Duodenal mucosa (tissue), 2 donors: Measurements from ENCODE around the gene TTC31.
"Not testable (repeated sequence)": the region's sequence is repeated elsewhere in the genome, so short reads cannot be mapped to it uniquely, and the experiment has no call there.

ENCODE experiments used
- H3K27ac ChIP-seq: one replicate; pipeline ENCODE4 v1.7.0; 2013; ENCODE audit warnings: low read depth, low read length
- H3K27me3 ChIP-seq, 2 donors: one replicate each; pipeline ENCODE4 v1.7.0; 2013; ENCODE audit warnings: low read length in 2 of 2, control low read depth in 1 of 2; ENCODE audit not compliant: insufficient read depth in 2 of 2, control insufficient read depth in 1 of 2
- H3K36me3 ChIP-seq, 2 donors: one replicate each; pipeline ENCODE4 v1.7.0; 2013; ENCODE audit warnings: low read length in 2 of 2, control low read depth in 1 of 2; ENCODE audit not compliant: insufficient read depth in 2 of 2, control insufficient read depth in 1 of 2
- H3K4me1 ChIP-seq, 2 donors: one replicate each; pipeline ENCODE4 v1.7.0; 2013; ENCODE audit warnings: low read length in 2 of 2, control low read depth in 1 of 2; ENCODE audit not compliant: insufficient read depth in 2 of 2, control insufficient read depth in 1 of 2
- H3K4me3 ChIP-seq, 2 donors: one replicate each; pipeline ENCODE4 v1.7.0; 2013; ENCODE audit warnings: low read length in 2 of 2, low read depth in 1 of 2
- H3K9ac ChIP-seq, 2 donors: one replicate each; pipeline ENCODE4 v1.7.0; 2013; ENCODE audit warnings: low read length in 2 of 2, low read depth in 1 of 2
- H3K9me3 ChIP-seq, 2 donors: one replicate each; pipeline ENCODE4 v1.7.0; 2013; ENCODE audit warnings: low read length in 2 of 2, control low read depth in 1 of 2; ENCODE audit not compliant: control insufficient read depth in 1 of 2

TTC31 gene

DNA sequence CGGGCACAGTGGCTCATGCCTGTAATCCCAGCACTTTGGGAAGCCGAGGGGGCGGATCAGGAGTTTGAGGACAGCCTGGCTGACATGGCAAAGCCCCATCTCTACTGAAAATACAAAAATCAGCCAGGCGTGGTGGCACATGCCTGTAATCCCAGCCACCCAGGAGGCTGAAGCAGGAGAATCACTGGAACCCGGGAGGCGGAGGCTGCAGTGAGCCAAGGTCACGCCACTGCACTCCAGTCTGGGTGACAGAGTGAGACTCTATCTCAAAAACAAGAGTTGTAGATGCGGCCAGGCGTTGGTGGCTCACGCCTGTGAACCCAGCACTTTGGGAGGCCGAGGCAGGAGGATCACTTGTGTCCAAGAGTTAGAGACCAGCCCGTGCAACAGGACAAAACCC is 12.1 kb upstream of the TTC31 start:
- H3K27ac ChIP-seq, H3K9me3 ChIP-seq, H3K9ac ChIP-seq, H3K27me3 ChIP-seq, H3K4me3 ChIP-seq: not testable (repeated sequence)
- Histone ChIP-seq H3K4me1 (peaks cover 13 to 24% of the 10 kb centered on the region in 2 donors), H3K36me3 (peaks cover 14 to 16% of the 10 kb centered on the region in 2 donors)

DNA sequence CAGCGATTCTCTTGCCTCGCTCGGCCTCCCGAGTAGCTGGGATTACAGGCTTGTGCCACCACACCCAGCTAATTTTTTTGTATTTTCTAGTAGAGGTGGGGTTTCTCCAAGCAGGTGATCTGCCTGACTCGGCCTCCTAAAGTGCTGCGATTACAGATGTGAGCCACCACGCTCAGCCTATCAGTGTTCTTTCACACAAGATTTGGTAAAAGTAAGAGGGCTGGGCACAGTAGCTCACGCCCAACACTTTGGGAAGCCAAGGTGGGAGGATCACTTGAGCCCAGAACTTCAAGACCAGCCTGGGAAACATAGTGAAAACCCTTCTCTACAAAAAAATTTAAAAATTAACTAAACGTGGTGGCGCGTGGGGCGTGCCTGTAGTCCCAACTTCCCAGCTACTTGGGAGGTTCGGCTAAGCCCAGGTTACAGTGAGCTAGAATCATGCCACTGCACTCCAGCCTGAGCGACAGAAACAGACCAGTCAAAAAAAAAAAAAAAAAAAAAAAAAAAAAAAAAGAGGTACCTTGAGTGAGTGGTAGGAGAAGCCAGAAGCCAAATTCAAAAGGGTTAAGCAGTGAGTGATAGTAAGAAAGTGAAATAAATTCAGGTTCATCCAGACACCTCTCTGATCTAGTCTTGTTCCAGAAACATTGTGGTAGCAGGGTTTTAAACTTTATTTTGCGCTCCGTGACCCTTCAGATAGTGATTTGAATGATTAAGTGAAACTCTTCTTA is 11.4 kb upstream of the TTC31 start:
- H3K36me3 ChIP-seq: peaks cover 14 to 16% of the 10 kb centered on the region in 2 donors
- H3K9me3 ChIP-seq: no peaks in the 10 kb centered on the region
- peak overlapping the region; percentile 86 for H3K27ac ChIP-seq
- H3K9ac ChIP-seq: peak overlapping the region; percentile 96 to 97
- peak overlapping the region; percentile 93 to 98 for H3K4me3 ChIP-seq
- H3K4me1 ChIP-seq: peaks cover 9 to 24% of the 10 kb centered on the region in 2 donors
- H3K27me3 ChIP-seq: no peaks in the 10 kb centered on the region

DNA sequence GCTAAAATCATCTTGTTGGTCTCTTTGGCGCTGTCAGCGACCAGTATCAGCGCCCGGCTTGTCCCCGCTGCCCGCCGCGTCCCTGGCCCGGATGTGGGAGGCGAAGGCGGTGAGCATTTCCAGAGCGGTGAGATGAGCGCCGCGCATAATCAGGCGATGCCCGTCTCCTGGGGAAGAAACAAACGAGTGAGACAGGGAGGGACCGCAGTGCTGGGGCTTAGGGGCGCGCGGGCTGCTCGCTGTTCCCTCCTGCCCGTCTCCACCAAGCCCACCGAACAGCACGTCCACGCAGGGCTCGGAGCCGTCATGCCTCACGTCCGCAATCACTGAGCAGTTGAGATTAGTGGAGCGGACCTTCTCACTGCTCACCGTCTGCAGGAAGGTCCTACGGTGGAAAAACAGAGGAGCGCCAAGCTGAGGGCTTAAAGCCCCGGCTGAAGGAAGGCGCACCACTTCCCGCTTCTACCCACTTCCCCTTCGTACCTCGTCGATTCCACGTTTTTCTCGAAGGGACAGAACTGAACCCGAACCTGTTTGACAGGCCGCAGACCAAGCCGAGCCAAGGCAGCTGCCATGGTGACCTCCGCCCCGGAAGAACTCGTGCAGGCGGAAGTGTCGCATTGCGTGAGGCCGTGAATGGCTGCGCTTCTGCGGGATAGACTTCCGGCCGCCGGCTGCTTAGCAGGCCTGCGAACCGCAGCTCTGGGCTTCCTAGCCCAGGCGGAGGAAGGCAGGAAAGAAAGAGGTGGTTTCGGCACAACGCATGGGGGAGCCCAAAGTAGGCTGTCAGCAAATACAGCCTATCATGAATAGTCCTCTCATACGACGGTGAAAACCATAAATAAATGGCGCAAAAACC is 10.6 kb upstream of the TTC31 start, which contains the start of gene MRPL53:
Gene MRPL53, minus strand, starts transcription at position 595 of the 859 bp plus-strand sequence. Its CDS starts 20 bp downstream, at position 575.
- H3K27ac ChIP-seq: peak within 1 kb of the TSS; percentile 86
- H3K9me3 ChIP-seq: no peaks in the 10 kb centered on the region
- peaks cover 14 to 19% of the 10 kb centered on the region in 2 donors for H3K36me3 ChIP-seq
- no peaks in the 10 kb centered on the region for H3K27me3 ChIP-seq
- peaks cover 15 to 30% of the 10 kb centered on the region in 2 donors for H3K4me1 ChIP-seq
- H3K4me3 ChIP-seq: peak within 1 kb of the TSS; percentile 93 to 98
- H3K9ac ChIP-seq: peak within 1 kb of the TSS; percentile 96 to 97

DNA sequence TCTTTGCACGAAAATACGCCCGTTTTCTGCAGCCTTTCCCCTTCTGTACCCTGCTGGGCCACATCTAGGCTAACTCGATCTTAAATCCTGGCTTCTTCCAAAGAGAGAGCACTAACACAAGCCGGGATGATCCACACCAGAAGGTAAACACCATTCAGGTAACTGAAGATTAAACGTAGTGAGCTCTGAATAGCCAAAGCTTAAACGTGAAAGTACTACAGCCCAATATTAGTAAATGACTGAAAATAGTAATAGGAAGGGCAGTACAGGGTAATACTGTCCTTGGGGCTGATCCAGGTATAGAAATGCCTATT is 10.0 kb upstream of the TTC31 start:
- Histone ChIP-seq H3K4me3 (peak overlapping the region; percentile 93 to 98), H3K9ac (peak overlapping the region; percentile 96 to 97), H3K4me1 (peaks cover 19 to 33% of the 10 kb centered on the region in 2 donors), H3K27me3 (no peaks in the 10 kb centered on the region), H3K9me3 (no peaks in the 10 kb centered on the region), H3K27ac (peak overlapping the region; percentile 86), H3K36me3 (peaks cover 14 to 23% of the 10 kb centered on the region in 2 donors)

DNA sequence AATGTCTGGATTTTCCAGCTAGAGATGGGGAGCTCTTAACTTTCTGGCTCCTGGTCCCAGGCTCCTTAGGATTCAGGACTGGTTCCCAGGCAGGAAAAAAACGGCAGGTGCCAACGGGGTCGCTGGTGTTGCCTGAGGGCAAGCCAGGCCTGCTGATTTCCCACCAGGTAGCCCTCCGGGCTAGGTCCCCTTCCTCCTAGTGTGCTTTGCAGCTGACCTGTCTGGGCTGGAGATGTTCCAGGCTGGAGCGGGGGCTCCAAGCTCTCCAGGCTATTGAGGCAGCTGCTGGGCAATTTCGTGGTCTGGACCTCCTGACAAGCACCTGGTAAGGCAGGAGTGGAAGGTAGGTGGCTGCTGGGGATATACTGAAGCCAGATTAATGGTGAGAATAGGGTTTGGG is 8.4 kb upstream of the TTC31 start:
- peaks cover 14 to 23% of the 10 kb centered on the region in 2 donors for H3K36me3 ChIP-seq
- H3K4me3 ChIP-seq: no peak overlapping the region
- H3K27me3 ChIP-seq: no peaks in the 10 kb centered on the region
- H3K4me1 ChIP-seq: peaks cover 19 to 33% of the 10 kb centered on the region in 2 donors
- H3K27ac ChIP-seq: no peak overlapping the region
- H3K9me3 ChIP-seq: no peaks in the 10 kb centered on the region
- no peak overlapping the region for H3K9ac ChIP-seq

DNA sequence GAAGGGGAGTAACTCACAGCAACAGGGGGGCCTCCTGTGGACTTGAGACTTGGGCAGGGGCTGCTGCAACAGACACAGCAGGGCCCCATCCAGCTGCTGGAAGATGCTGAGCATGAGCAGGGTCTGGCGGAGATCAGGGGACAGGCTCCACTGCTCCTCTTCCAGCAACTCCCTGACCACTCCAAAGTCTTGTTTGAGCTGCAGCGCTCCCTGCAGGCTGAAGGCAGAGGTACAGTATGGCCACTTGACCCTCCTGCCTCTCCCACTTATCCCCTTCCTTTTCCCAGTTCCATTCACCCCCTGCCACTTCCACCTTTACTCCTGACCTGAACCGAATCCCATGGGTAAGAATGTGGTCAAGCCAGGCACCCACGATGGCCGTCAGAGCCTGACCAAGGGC is 8.0 kb upstream of the TTC31 start:
- H3K4me3 ChIP-seq: no peak overlapping the region
- no peak overlapping the region for H3K27ac ChIP-seq
- H3K9ac ChIP-seq: no peak overlapping the region
- H3K36me3 ChIP-seq: peaks cover 14 to 23% of the 10 kb centered on the region in 2 donors
- peaks cover 21 to 36% of the 10 kb centered on the region in 2 donors for H3K4me1 ChIP-seq
- no peaks in the 10 kb centered on the region for H3K9me3 ChIP-seq
- H3K27me3 ChIP-seq: no peaks in the 10 kb centered on the region

DNA sequence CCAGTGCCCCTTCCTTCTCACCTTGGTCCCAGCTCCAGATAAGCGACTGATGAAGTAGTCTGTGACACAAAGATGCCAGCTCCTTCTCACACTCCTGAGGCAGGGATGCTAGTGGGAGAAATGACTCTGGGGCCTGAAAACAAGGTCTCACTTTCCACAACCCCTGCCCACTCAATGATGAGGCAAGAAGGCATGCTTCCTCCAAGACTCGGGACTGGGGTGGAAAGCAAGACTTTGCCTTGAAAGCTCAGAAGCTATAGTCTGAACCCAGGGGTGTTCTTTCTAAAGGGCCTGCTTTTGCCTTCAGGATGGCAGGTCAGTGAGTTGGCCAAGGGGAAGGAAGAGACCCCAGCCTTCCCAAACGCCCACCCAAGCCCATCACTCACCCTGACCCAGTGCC is 1.4 kb upstream of the TTC31 start:
- no peaks in the 10 kb centered on the region for H3K9me3 ChIP-seq
- peak overlapping the region; percentile 92 to 96 for H3K4me3 ChIP-seq
- peaks cover 29 to 37% of the 10 kb centered on the region in 2 donors for H3K4me1 ChIP-seq
- H3K27me3 ChIP-seq: no peaks in the 10 kb centered on the region
- no peak overlapping the region for H3K27ac ChIP-seq
- peak overlapping the region; percentile 67 to 98 for H3K9ac ChIP-seq
- H3K36me3 ChIP-seq: peaks cover 0 to 30% of the 10 kb centered on the region in 2 donors

DNA sequence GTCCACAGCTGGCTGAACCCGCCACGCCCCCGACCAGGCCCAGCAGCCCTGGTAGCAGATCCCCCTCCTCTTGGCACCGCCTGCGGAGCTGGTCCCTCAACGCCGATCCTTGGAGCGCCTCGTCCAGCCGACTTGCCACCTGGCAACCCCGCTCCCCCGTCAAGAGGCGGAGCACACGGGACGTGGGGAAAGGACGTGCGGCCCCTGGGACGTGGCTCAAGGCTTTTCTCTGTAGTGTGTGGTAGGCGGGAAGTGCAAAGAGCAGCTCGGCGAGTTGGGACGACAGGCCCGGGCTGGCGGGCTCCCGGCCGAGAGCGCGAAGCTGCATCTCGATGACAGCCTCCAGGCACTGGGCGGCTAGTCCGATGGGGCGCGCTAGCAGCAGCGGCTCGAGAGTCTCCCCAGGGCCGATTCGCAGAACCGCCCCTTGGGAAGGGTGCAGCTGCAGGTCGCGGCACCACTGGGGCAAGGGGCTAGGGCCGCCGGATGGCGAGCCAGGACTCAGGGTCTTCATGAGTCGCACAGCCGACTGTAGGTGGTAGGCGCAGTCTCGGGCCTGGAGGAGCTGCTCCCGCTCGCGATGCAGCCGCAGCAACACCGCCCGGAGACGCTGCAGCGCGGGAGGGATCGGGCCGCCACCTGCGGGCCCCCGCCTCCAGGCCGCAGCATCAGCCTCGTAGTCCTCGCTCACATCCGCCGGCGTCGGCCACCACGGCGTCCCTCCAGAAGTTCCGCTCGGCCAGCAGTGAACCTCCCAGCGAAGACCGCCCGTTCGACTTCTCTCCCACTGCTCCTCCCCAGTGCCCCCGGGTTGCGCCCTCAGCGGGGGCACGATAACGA is 700 bp upstream of the TTC31 start:
- Histone ChIP-seq H3K9ac (peak overlapping the region; percentile 67 to 98), H3K27ac (peak overlapping the region; percentile 84), H3K9me3 (no peaks in the 10 kb centered on the region), H3K36me3 (peaks cover 0 to 28% of the 10 kb centered on the region in 2 donors), H3K4me3 (peak overlapping the region; percentile 92 to 96), H3K27me3 (no peaks in the 10 kb centered on the region), H3K4me1 (peaks cover 24 to 32% of the 10 kb centered on the region in 2 donors)

DNA sequence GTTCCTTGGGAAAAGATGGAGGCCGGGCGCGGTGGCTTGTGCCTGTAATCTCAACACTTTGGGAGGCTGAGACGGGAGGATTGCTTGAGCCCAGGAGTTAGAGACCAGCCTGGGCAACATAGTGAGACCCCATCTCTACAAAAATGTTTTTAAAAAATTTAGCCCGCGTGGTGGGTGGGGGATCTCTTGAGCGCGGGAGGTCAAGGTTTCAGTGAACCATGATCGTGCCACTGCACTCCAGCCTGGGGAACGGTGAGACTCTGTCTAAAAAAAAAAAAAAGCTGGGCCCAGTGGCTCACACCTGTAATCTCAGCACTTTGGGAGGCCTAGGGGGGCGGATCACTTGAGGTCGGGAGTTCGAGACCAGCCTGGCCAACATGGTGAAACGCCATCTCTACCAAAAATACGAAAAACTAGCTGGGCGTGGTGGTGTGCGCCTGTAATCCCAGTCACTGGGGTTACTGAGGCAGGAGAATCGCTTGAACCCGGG is 839 bp downstream of the TTC31 start:
- H3K27ac ChIP-seq, H3K9me3 ChIP-seq, H3K27me3 ChIP-seq: not testable (repeated sequence)
- H3K4me1 ChIP-seq: peaks cover 27 to 36% of the 10 kb centered on the region in 2 donors
- peak overlapping the region; percentile 67 to 98 for H3K9ac ChIP-seq
- H3K4me3 ChIP-seq: peak overlapping the region; percentile 92 to 96
- H3K36me3 ChIP-seq: peaks cover 0 to 33% of the 10 kb centered on the region in 2 donors
